ENCODE measurements around the gene ATF6.

- TF ChIP-seq CTCF (IDR thresholded peaks at IDR 0.05) (no peak), POLR2A (IDR thresholded peaks at IDR 0.05) (no peak)
These were observed 45.7 kb upstream of the ATF6 start for GRCh38 chr1:161720422-161720821.
